Measurements from ENCODE around the gene SPPL3.

The SPPL3 gene

DNA sequence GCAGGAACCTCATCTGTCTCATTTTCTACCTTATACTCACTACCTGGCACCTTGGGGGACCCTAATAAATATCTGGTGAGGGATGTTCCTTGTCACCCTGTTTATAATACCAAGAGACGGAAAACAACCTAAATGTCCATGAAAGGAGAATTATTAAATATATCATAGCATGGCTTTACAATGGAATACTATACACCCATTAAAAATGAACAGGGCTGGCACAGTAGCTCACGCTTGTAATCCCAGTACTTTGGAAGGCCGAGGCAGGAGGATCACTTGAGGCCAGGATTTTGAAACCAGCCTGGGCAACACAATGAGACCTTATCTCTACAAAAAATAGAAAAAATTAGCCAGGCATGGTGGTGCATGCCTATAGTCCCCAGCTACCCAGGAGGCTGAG lies 34.3 kb upstream of the SPPL3 start:
- H3K23ac ChIP-seq (ENCODE audit: low read length), result no peak overlapping the region
- DNase-seq, result no peak

GRCh38 chr12:120936197-120936596 lies 32.0 kb upstream of the SPPL3 start:
- Histone ChIP-seq H3K27me3 (ENCODE audit: insufficient read depth, low read length, poor library complexity) (no peaks in the 10 kb centered on the region), H3K27ac (ENCODE audit: low read depth, low read length) (no peak overlapping the region), H2AK5ac (ENCODE audit: low read length) (no peak overlapping the region), H3K79me2 (ENCODE audit: control insufficient read depth, insufficient read depth, low read length) (no peaks in the 10 kb centered on the region), H3K18ac (ENCODE audit: low read length) (no peak overlapping the region), H3K23ac (ENCODE audit: low read length) (no peak overlapping the region), H3K4me2 (ENCODE audit: low read length) (no peak overlapping the region), H2BK15ac (replicated peaks; ENCODE audit: low read depth) (no peak overlapping the region), H3K79me1 (ENCODE audit: low read length) (no peaks in the 10 kb centered on the region), H2BK5ac (ENCODE audit: low read length) (no peak overlapping the region), H4K8ac (ENCODE audit: low read depth, low read length) (no peak overlapping the region), H2BK120ac (ENCODE audit: low read depth, low read length) (no peak overlapping the region), H3K9ac (ENCODE audit: low read length) (no peak overlapping the region), H3K4me1 (ENCODE audit: control insufficient read depth, low read depth, low read length) (no peaks in the 10 kb centered on the region), H3K4ac (ENCODE audit: low read depth, low read length) (no peak overlapping the region), H3K56ac (ENCODE audit: low read length) (no peak overlapping the region), H3K36me3 (ENCODE audit: control insufficient read depth, insufficient read depth, low read length) (no peaks in the 10 kb centered on the region), H3K4me3 (ENCODE audit: low read length) (no peak overlapping the region), H4K5ac (ENCODE audit: low read length) (no peak overlapping the region)
- WGBS (ENCODE audit: extremely low coverage, insufficient coverage, low lambda C conversion rate), result no CpG with 5 or more reads among the region's 2 CpGs
- no peak for DNase-seq

More for the DNA sequence above, 34.3 kb upstream of the SPPL3 start:
- Histone ChIP-seq H3K4me2 (ENCODE audit: low read length) (no peak overlapping the region), H3K79me2 (ENCODE audit: control insufficient read depth, insufficient read depth, low read length) (no peaks in the 10 kb centered on the region), H3K9ac (ENCODE audit: low read length) (no peak overlapping the region), H2BK15ac (replicated peaks; ENCODE audit: low read depth) (no peak overlapping the region), H3K4me1 (ENCODE audit: control insufficient read depth, low read depth, low read length) (no peaks in the 10 kb centered on the region), H3K4ac (ENCODE audit: low read depth, low read length) (no peak overlapping the region), H3K27ac (ENCODE audit: low read depth, low read length) (no peak overlapping the region), H3K56ac (ENCODE audit: low read length) (no peak overlapping the region), H4K8ac (ENCODE audit: low read depth, low read length) (no peak overlapping the region), H2BK120ac (ENCODE audit: low read depth, low read length) (no peak overlapping the region), H3K18ac (ENCODE audit: low read length) (no peak overlapping the region), H2AK5ac (ENCODE audit: low read length) (no peak overlapping the region), H3K4me3 (ENCODE audit: low read length) (no peak overlapping the region), H2BK5ac (ENCODE audit: low read length) (no peak overlapping the region), H4K5ac (ENCODE audit: low read length) (no peak overlapping the region), H3K79me1 (ENCODE audit: low read length) (no peaks in the 10 kb centered on the region), H3K36me3 (ENCODE audit: control insufficient read depth, insufficient read depth, low read length) (no peaks in the 10 kb centered on the region), H3K27me3 (ENCODE audit: insufficient read depth, low read length, poor library complexity) (no peaks in the 10 kb centered on the region)
- no CpG with 5 or more reads among the region's 3 CpGs for WGBS (ENCODE audit: extremely low coverage, insufficient coverage, low lambda C conversion rate)

DNA sequence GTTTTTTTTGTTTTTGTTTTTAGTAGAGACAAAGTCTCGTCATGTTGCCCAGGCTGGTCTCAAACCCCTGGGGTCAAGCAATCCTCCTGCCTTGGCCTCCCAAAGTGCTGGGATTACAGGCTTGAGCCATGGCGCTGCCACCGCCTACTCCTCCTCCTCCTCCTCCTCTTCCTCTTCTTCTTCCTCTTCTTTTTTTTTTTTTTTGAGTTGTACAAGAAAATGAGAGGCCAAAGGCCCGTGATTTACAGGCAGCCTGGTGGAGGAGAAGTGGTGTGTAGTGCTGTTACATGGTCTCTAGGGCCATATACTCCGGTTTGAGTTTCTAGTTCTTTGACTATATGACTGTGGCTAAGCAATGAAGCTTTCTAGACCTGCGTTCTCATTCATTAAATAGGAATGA lies 29.6 kb upstream of the SPPL3 start:
- no CpG with 5 or more reads among the region's 6 CpGs for WGBS (ENCODE audit: extremely low coverage, insufficient coverage, low lambda C conversion rate)
- Histone ChIP-seq H3K4me1 (ENCODE audit: control insufficient read depth, low read depth, low read length) (no peaks in the 10 kb centered on the region), H3K9ac (ENCODE audit: low read length) (no peak overlapping the region), H4K8ac (ENCODE audit: low read depth, low read length) (no peak overlapping the region), H3K79me2 (ENCODE audit: control insufficient read depth, insufficient read depth, low read length) (no peaks in the 10 kb centered on the region), H2BK5ac (ENCODE audit: low read length) (no peak overlapping the region), H2AK5ac (ENCODE audit: low read length) (no peak overlapping the region), H2BK15ac (replicated peaks; ENCODE audit: low read depth) (no peak overlapping the region), H3K23ac (ENCODE audit: low read length) (no peak overlapping the region), H3K27ac (ENCODE audit: low read depth, low read length) (no peak overlapping the region), H3K4me3 (ENCODE audit: low read length) (no peak overlapping the region), H3K4ac (ENCODE audit: low read depth, low read length) (no peak overlapping the region), H3K27me3 (ENCODE audit: insufficient read depth, low read length, poor library complexity) (no peaks in the 10 kb centered on the region), H4K5ac (ENCODE audit: low read length) (no peak overlapping the region), H3K18ac (ENCODE audit: low read length) (no peak overlapping the region), H3K4me2 (ENCODE audit: low read length) (no peak overlapping the region), H3K79me1 (ENCODE audit: low read length) (no peaks in the 10 kb centered on the region), H3K36me3 (ENCODE audit: control insufficient read depth, insufficient read depth, low read length) (no peaks in the 10 kb centered on the region), H2BK120ac (ENCODE audit: low read depth, low read length) (no peak overlapping the region), H3K56ac (ENCODE audit: low read length) (no peak overlapping the region)
- DNase-seq, result no peak

DNA sequence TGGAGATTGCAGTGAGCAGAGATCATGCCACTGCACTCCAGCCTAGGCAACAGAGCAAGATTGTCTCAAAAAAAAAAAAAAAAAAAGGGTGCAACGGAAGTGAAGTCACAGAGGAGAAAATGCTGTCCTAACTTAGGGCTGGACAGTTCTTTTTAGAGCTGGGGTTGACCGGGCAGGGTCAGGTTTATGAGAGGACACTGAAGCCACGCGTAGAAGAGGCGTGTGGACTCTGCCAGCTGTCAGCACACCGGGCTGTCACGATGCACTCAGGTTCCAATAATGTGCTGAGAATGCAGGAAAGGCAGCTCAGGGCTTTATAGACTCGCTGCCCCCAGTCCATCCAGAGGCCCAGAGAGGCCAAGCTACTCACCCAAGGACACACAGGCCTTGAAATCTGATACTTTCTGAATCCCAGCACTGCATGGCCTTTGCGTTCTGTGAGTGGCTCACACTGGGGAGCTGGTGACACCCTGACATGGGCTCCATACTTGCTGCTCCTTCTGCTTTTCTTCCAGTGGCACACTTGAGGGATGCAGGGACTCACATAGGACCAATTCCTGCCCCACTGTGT lies 28.9 kb upstream of the SPPL3 start:
- WGBS (ENCODE audit: extremely low coverage, insufficient coverage, low lambda C conversion rate), result no CpG with 5 or more reads among the region's 9 CpGs

GRCh38 chr12:120932058-120932457 lies 27.9 kb upstream of the SPPL3 start:
- no peak overlapping the region for H3K27ac ChIP-seq (ENCODE audit: low read depth, low read length)
- no peaks in the 10 kb centered on the region for H3K36me3 ChIP-seq (ENCODE audit: control insufficient read depth, insufficient read depth, low read length)
- H2BK15ac ChIP-seq (replicated peaks; ENCODE audit: low read depth), result no peak overlapping the region
- no peaks in the 10 kb centered on the region for H3K79me1 ChIP-seq (ENCODE audit: low read length)
- H3K18ac ChIP-seq (ENCODE audit: low read length), result no peak overlapping the region
- no peak overlapping the region for H3K4ac ChIP-seq (ENCODE audit: low read depth, low read length)
- H3K4me3 ChIP-seq (ENCODE audit: low read length), result no peak overlapping the region
- no peak overlapping the region for H4K8ac ChIP-seq (ENCODE audit: low read depth, low read length)
- no peaks in the 10 kb centered on the region for H3K27me3 ChIP-seq (ENCODE audit: insufficient read depth, low read length, poor library complexity)
- H3K4me2 ChIP-seq (ENCODE audit: low read length), result no peak overlapping the region
- H3K4me1 ChIP-seq (ENCODE audit: control insufficient read depth, low read depth, low read length), result no peaks in the 10 kb centered on the region
- no peaks in the 10 kb centered on the region for H3K79me2 ChIP-seq (ENCODE audit: control insufficient read depth, insufficient read depth, low read length)
- H3K56ac ChIP-seq (ENCODE audit: low read length), result no peak overlapping the region
- no CpG with 5 or more reads among the region's 7 CpGs for WGBS (ENCODE audit: extremely low coverage, insufficient coverage, low lambda C conversion rate)
- no peak for DNase-seq
- H3K23ac ChIP-seq (ENCODE audit: low read length), result no peak overlapping the region
- H4K5ac ChIP-seq (ENCODE audit: low read length), result no peak overlapping the region
- no peak overlapping the region for H2BK120ac ChIP-seq (ENCODE audit: low read depth, low read length)
- H2AK5ac ChIP-seq (ENCODE audit: low read length), result no peak overlapping the region
- no peak overlapping the region for H3K9ac ChIP-seq (ENCODE audit: low read length)
- H2BK5ac ChIP-seq (ENCODE audit: low read length), result no peak overlapping the region

More for the DNA sequence above, 28.9 kb upstream of the SPPL3 start:
- Histone ChIP-seq H4K5ac (ENCODE audit: low read length) (no peak overlapping the region), H2AK5ac (ENCODE audit: low read length) (no peak overlapping the region), H3K56ac (ENCODE audit: low read length) (no peak overlapping the region), H2BK120ac (ENCODE audit: low read depth, low read length) (no peak overlapping the region), H3K23ac (ENCODE audit: low read length) (no peak overlapping the region), H3K4me1 (ENCODE audit: control insufficient read depth, low read depth, low read length) (no peaks in the 10 kb centered on the region), H3K27ac (ENCODE audit: low read depth, low read length) (no peak overlapping the region), H2BK15ac (replicated peaks; ENCODE audit: low read depth) (no peak overlapping the region), H3K4me3 (ENCODE audit: low read length) (no peak overlapping the region), H3K18ac (ENCODE audit: low read length) (no peak overlapping the region), H3K27me3 (ENCODE audit: insufficient read depth, low read length, poor library complexity) (no peaks in the 10 kb centered on the region), H3K36me3 (ENCODE audit: control insufficient read depth, insufficient read depth, low read length) (no peaks in the 10 kb centered on the region), H3K4ac (ENCODE audit: low read depth, low read length) (no peak overlapping the region), H2BK5ac (ENCODE audit: low read length) (no peak overlapping the region), H3K79me1 (ENCODE audit: low read length) (no peaks in the 10 kb centered on the region), H3K79me2 (ENCODE audit: control insufficient read depth, insufficient read depth, low read length) (no peaks in the 10 kb centered on the region), H3K4me2 (ENCODE audit: low read length) (no peak overlapping the region), H3K9ac (ENCODE audit: low read length) (no peak overlapping the region), H4K8ac (ENCODE audit: low read depth, low read length) (no peak overlapping the region)
- no peak for DNase-seq

- Histone ChIP-seq H3K4me2 (ENCODE audit: low read length) (no peak overlapping the region), H3K23ac (ENCODE audit: low read length) (no peak overlapping the region), H3K4me1 (ENCODE audit: control insufficient read depth, low read depth, low read length) (no peaks in the 10 kb centered on the region), H2AK5ac (ENCODE audit: low read length) (no peak overlapping the region), H3K27me3 (ENCODE audit: insufficient read depth, low read length, poor library complexity) (no peaks in the 10 kb centered on the region), H2BK120ac (ENCODE audit: low read depth, low read length) (no peak overlapping the region), H4K5ac (ENCODE audit: low read length) (no peak overlapping the region), H3K36me3 (ENCODE audit: control insufficient read depth, insufficient read depth, low read length) (no peaks in the 10 kb centered on the region), H3K56ac (ENCODE audit: low read length) (no peak overlapping the region), H3K27ac (ENCODE audit: low read depth, low read length) (no peak overlapping the region), H2BK5ac (ENCODE audit: low read length) (no peak overlapping the region), H3K18ac (ENCODE audit: low read length) (no peak overlapping the region), H3K9ac (ENCODE audit: low read length) (no peak overlapping the region), H2BK15ac (replicated peaks; ENCODE audit: low read depth) (no peak overlapping the region), H3K79me2 (ENCODE audit: control insufficient read depth, insufficient read depth, low read length) (no peaks in the 10 kb centered on the region), H4K8ac (ENCODE audit: low read depth, low read length) (no peak overlapping the region), H3K4ac (ENCODE audit: low read depth, low read length) (no peak overlapping the region), H3K4me3 (ENCODE audit: low read length) (no peak overlapping the region), H3K79me1 (ENCODE audit: low read length) (no peaks in the 10 kb centered on the region)
- DNase-seq, result no peak
- WGBS (ENCODE audit: extremely low coverage, insufficient coverage, low lambda C conversion rate), result no CpG with 5 or more reads among the region's 5 CpGs
Observed at GRCh38 chr12:120930032-120930431, 25.9 kb upstream of the SPPL3 start.
